ENCODE measurements around the gene C10orf95.

The C10orf95 gene

GRCh38 chr10:102416283-102416682 is 35.1 kb downstream of the C10orf95 start:
- DNase-seq (ENCODE audit: low spot score), result no peak

GRCh38 chr10:102414749-102415148 is 36.6 kb downstream of the C10orf95 start:
- DNase-seq (ENCODE audit: low spot score), result no peak

DNA sequence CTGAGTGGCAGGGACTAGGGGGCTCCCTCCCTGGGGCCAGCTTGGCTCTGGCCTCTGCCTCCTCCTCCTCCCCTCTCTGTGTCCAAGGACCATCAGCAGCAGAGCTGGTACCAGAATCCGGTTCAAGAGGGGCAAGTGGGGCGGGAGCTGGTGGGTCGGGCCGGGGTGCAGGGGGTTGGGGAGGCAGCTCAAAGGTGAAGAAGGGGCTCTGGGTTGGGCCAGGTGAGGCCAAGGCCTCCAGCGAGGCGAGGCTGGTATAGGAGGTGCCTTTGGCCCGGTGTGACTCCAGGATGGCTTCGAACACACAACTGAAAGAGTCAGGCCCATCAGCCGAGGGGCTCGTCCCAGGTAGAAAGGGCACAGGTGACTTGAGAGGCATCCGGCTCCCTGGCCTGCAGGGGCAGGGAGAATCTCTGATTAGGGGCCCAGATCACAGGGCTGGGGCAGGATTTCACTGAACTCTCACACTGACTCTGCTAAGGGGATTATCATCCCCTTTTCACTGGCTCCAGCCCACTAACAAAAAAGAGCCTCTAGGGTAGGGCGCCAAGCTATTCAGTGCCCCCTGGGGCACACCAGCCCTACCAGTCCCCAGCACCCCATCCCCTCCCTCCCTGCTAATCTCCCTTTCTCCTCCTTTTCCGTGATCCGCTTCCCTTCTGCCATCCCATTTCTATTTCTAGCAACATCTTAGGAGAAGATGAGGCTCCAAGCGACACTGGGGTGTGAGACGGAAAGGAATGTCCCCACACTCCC is 37.4 kb downstream of the C10orf95 start:
- no peak for DNase-seq (ENCODE audit: low spot score)

- no peak for DNase-seq (ENCODE audit: low spot score)
These were observed 38.2 kb downstream of the C10orf95 start for GRCh38 chr10:102413053-102413705.

- DNase-seq (ENCODE audit: low spot score), result no peak
These were observed 39.0 kb downstream of the C10orf95 start for GRCh38 chr10:102412293-102412692.

DNA sequence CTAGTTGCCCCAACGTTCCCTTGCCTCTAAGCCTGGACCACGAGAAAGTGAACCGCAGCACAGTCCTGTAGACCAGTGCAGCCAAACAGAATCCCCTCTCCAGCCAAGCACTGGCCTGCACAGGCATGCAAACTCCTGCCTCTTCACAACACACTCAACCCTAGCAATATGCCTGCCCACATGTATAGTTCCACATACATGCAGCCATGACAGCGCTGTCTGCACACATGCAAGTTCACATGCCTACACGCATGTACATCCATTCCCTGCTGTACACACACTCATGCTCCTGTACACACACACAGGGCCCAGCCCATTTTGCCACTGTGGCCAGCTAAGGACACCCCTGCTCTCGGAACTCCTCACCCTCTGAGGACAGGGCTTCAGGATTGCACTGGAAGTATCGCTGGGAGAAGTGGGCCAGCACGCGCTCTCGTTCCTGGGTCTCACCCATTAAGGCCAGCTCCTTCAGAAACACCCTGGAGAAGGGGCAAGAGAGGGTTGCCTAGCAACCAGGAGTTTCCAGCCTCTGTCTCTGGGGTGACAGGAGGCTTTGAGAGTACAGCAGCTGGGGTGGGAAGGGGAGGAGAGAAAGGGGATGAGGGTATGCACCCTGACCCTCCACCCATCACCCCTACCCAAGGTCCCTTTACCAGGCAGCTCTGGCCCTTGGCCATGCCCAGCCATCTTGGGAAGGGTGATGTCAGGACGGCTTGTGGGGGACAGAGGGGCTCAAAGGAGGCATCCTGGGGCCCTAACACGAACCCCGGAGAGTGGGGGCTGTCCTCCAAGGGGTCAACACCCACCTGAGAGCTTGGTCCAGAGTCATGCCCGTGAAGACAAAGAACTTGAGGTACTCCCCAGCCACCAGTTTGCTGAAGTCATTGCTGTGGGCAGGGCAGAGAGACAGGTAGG is 39.7 kb downstream of the C10orf95 start:
- no peak for DNase-seq (ENCODE audit: low spot score)

DNA sequence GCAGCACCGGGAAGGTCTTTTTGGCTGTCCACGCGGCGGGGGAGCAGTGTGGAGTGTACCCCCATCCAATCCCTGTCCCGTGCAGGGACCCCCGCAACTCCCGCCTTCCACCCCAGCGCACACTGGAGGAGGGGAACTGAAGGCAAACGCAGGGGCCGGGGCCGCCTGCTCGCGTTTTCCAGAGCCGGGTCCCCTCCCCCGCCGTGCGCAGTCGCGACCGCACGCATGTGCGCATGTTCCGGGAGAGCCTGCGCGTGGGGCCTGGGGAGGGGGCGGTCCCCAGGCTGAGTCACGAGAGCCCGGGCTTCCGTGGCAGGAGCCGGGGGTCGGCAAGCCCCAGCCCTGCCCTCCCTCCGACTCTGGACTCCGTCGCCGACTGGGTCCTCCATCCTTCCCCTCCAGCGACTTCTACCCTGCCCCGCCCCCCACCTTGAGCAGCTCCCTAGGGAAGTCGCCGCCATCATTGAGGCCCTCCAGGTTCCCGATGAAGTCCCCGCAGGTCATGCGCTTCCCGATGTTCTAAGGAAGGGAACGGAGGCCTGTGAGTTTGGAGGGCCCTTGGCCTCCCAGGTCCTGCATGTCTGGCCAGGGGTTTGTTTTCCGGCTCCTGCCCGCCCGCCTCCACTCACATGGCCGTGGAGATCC is 40.8 kb downstream of the C10orf95 start:
- DNase-seq (ENCODE audit: low spot score), result no peak

DNA sequence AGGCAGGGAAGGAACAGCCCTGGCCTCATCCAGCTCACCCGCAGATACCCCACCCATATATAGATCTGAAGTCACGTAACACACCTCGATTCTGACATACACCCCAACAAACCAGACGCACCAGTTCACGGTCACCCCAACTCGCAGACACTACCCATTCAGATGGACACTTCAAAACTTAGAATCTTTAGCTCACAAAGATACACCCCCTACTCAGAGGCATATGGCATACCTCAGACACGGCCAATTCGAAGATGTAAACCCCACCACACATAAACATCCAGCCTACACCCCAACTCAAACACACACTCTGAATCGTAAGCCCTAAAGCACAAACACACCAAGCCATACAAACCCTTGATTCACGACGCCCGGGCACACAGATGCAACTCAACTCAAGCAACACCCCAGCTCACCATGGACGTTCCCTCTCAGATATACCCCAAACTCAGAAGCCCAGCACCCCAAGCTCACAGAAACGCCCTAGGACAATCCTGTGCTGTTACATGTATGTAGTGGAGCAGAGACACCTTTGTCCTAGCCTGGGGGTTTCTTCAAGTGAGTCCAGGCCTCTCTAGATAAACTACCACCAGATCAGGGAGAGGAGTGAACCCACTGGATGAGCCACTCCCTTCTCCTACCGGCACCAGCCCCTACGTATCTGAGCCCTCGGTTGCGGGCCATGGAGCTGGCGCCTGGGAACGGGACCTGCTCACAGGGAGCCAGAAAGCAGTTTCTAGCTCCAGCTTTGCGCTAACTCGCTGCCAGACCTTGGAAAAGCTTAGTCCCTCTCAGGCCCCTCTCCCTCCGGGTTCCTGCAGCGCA is 41.5 kb downstream of the C10orf95 start:
- no peak for DNase-seq (ENCODE audit: low spot score)

GRCh38 chr10:102408728-102409603 is 42.4 kb downstream of the C10orf95 start:
- DNase-seq (ENCODE audit: low spot score), result peak; percentile 65

DNA sequence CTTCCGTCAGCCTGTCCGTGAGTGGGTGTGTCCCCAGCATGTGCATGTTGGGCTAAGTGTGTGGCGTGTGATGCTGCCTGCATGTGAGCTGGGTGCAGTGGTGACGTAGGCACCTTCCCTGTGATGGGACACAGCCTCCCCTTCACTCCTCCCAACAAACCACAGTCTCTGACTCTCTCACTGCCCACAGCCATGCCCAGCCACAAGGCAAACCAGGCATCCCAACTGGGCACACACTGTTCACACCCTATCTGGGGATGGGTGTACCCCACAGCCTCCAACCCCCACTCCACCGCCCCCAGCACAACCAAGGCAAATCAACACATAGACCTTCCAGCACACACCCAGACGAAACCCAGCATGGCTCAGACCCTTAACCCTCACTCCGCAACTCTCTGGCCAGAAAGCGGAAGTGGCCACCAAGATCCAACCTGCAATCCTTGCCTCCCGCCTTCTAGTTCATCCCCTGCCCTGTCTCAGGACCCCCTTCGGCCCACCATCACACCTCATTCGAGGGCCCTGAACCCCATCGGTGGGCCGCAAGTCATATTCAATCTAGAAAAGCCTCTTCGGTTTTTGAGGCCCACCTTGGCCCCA is 43.1 kb downstream of the C10orf95 start:
- DNase-seq (ENCODE audit: low spot score), result no peak

DNA sequence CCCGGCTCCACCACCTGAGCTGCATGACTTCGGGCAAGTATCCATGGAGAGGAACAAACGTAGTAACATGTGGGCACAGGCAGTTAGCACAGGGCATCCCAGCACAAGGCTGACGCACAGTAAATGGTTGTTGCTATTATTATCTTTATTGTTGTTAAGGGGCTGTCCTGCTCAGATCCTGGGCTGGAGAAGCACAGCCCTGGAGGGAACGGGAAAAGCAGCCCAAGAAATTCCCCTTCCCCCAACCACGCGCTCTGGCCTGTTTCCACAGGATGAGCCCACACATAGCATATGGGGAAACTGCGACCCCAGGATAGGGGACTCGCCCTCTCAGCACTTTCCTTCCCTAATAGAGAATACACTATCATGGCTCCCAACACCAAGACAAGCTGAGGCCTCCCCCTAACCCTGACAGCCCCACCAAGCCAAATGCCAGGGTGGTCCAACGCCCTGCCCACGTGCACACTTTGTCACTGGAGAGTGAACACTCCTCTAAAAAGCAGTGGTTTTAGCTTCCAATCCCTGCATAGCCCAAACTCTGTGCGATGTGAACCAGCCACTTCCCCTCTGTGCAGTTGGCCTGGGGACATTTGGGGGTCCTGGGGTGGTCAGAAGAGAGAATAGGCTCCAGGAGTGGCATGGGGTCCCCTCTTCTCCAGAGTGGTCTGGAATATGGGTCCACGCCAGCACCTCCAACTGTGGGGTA is 43.8 kb downstream of the C10orf95 start:
- DNase-seq (ENCODE audit: low spot score), result no peak

- DNase-seq (ENCODE audit: low spot score), result no peak
These were observed 44.5 kb downstream of the C10orf95 start for GRCh38 chr10:102406815-102407214.

DNA sequence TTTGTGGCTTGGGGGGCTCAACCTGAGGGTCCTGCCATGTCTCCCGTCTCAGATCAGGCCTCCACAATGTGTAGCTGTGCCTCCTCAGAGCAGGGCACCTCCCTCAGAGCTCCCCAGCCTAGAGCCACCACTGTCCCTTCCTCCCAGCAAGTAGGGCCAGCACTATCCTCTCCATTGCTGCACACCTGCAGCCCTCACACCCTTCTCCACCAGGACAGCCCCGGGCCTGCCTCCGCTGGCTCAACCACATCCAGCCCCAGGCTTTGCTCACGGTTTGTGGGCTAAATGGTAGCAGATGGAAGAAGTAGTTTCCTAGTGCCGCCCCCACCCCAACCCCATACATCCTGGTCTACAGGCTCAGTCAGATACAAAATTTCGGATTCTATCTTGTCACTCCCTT is 45.7 kb downstream of the C10orf95 start:
- DNase-seq (ENCODE audit: low spot score), result no peak

DNA sequence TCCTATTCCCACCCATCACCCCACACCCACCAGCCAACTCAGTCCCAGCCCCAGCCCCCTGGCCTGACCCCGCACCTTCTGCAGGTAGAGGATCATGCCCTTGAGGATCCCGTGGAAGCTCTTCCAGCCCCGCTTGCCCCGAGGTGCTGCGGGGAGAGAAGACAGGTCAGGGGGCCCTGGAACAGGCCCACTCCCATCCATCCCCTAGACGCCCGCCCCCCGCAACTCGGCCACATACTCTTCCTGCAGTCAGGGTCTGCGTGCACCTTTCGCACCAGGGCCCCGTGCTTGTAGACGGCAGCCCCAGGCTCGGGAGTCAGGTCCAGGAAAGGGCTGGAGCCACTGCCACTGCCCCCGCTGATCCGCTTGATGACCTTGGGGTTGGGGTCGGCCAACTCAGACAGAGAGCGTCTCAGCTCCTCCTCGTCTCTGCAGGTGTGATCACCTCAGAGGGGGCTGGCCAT is 46.2 kb downstream of the C10orf95 start:
- no peak for DNase-seq (ENCODE audit: low spot score)

- DNase-seq (ENCODE audit: low spot score), result no peak
These were observed 46.8 kb downstream of the C10orf95 start for GRCh38 chr10:102404361-102405107.

- no peak for DNase-seq (ENCODE audit: low spot score)
These were observed 48.2 kb downstream of the C10orf95 start for GRCh38 chr10:102403115-102403514.

DNA sequence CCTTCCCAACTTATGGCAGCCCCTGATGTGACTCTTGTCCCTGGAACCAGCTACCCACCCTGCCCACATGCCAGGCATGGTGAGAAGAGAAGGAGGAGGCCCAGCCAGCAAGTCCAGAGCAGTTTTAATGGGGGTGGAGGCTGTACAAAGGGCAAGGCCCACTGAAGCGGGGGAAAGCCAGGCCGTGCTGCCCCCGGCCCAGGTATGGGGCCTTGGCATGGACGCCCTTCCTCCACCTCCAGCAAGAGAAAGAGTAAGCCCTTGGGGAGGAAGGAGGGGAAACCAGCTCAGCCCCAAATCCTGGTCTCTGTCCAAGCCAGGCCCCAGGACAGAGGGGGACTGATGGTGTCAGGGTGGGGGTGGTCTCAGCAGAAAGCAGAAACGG is 48.8 kb downstream of the C10orf95 start:
- DNase-seq (ENCODE audit: low spot score), result no peak

- no peak for DNase-seq (ENCODE audit: low spot score)
These were observed 49.4 kb downstream of the C10orf95 start for GRCh38 chr10:102401735-102402511.
